B cell (primary cell): ENCODE data around the gene SH3GL3. TPM values are rescaled to one million over a fixed set of nuclear protein-coding genes. Genes with fewer than 3 reads are reported as not detected.

Source experiments
- ATAC-seq: fragments of 200-7000 bp; cut with Tn5 transposase; one replicate; pipeline ENCODE4 v1.10.0; 2021; ENCODE audit warnings: low read depth, mild to moderate bottlenecking, moderate number of reproducible peaks, moderate library complexity
- CTCF ChIA-PET: fragments of 350-600 bp; sonication (Branson Sonifier 250); formaldehyde crosslinking; loops from one replicate; lab custom pipeline; 2021; ENCODE audit warnings: antibody characterized with exemption, inconsistent platforms; lab: Charles Lee
- POLR2A ChIA-PET: fragments of 350-600 bp; sonication (Branson Sonifier 250); formaldehyde crosslinking; loops from one replicate; lab custom pipeline; 2021; ENCODE audit warnings: antibody characterized with exemption; lab: Charles Lee
- DNase-seq: peaks from one replicate; pipeline ENCODE4 v3.0.0; 2013
- H2AFZ ChIP-seq: 2 replicates; pipeline ENCODE4 v1.6.1; 2012; ENCODE audit warnings: mild to moderate bottlenecking, low read depth, low read length; ENCODE audit not compliant: insufficient read depth, poor library complexity, severe bottlenecking
- H3K27ac ChIP-seq, 2 donors: 1 replicate in 1 of 2; 2 replicates in 1 of 2; pipeline ENCODE4 v1.5.1; 2012 to 2013; ENCODE audit warnings: low read length in 2 of 2, mild to moderate bottlenecking in 2 of 2, moderate library complexity in 1 of 2
- H3K27me3 ChIP-seq, 4 experiments: fragments of 200-600 bp in 1 of 4; sonication (generic) in 1 of 4; replicated peaks in 1 of 4; 1 replicate in 2 of 4; 2 replicates in 2 of 4; pipeline versions ENCODE4 v1.6.1 to v1.7.0; 2013 to 2016; ENCODE audit warnings: low read length in 3 of 4, mild to moderate bottlenecking in 2 of 4, mixed read lengths in 1 of 4, moderate library complexity in 1 of 4; ENCODE audit not compliant: insufficient read depth in 4 of 4, control insufficient read depth in 3 of 4; ENCODE audit errors: control extremely low read depth in 1 of 4
- H3K36me3 ChIP-seq, 2 experiments: replicated peaks in 1 of 2; 1 replicate in 1 of 2; 2 replicates in 1 of 2; pipeline versions ENCODE4 v1.6.1 to v1.7.1; 2013; ENCODE audit warnings: low read length in 1 of 2; ENCODE audit not compliant: insufficient read depth in 2 of 2, control insufficient read depth in 1 of 2; ENCODE audit errors: control extremely low read depth in 1 of 2, extremely low read depth in 1 of 2
- H3K4me1 ChIP-seq, 2 donors: fragments of 200-600 bp in 1 of 2; sonication (generic) in 1 of 2; 1 replicate in 1 of 2; 2 replicates in 1 of 2; pipeline versions ENCODE4 v1.5.1 to v1.6.1; 2013 to 2017; ENCODE audit warnings: low read length in 2 of 2; ENCODE audit not compliant: control insufficient read depth in 2 of 2, insufficient read depth in 2 of 2
- H3K4me2 ChIP-seq: replicated peaks from 2 replicates; pipeline ENCODE3; 2012; ENCODE audit warnings: mild to moderate bottlenecking, low read depth, low read length; ENCODE audit not compliant: poor library complexity, severe bottlenecking
- H3K4me3 ChIP-seq, 5 experiments: fragments of 200-600 bp in 1 of 5; sonication (generic) in 1 of 5; 1 replicate in 3 of 5; 2 replicates in 2 of 5; pipeline versions ENCODE4 v1.5.1 to v1.7.0; 2011 to 2016; ENCODE audit warnings: low read length in 4 of 5, mild to moderate bottlenecking in 4 of 5, low read depth in 2 of 5, control low read depth in 1 of 5, moderate library complexity in 1 of 5; ENCODE audit not compliant: insufficient read depth in 1 of 5; ENCODE audit errors: control extremely low read depth in 1 of 5, extremely low read depth in 1 of 5
- H3K79me2 ChIP-seq: fragments of 200-600 bp; sonication (generic); one replicate; pipeline ENCODE4 v1.6.0; 2016; ENCODE audit warnings: low read length; ENCODE audit not compliant: control insufficient read depth, insufficient read depth
- H3K9ac ChIP-seq: fragments of 200-600 bp; sonication (generic); 2 replicates; pipeline ENCODE4 v1.6.1; 2017; ENCODE audit warnings: mild to moderate bottlenecking, low read length, moderate library complexity
- H3K9me3 ChIP-seq, 3 donors: one replicate each; pipeline versions ENCODE4 v1.6.1 to v1.7.1; 2013; ENCODE audit warnings: low read length in 2 of 3; ENCODE audit not compliant: control insufficient read depth in 2 of 3, insufficient read depth in 1 of 3; ENCODE audit errors: control extremely low read depth in 1 of 3
- H4K20me1 ChIP-seq: 2 replicates; pipeline ENCODE4 v1.6.0; 2012; ENCODE audit warnings: mild to moderate bottlenecking, low read length; ENCODE audit not compliant: insufficient read depth, control insufficient read depth, poor library complexity, severe bottlenecking
- H3K27ac Mint-ChIP-seq: one replicate; pipeline ENCODE4 v1.8.0; 2021; ENCODE audit warnings: mixed read lengths
- H3K27me3 Mint-ChIP-seq: one replicate; pipeline ENCODE4 v1.8.0; 2021; ENCODE audit warnings: mixed read lengths
- H3K4me1 Mint-ChIP-seq: one replicate; pipeline ENCODE4 v1.8.0; 2021; ENCODE audit warnings: mixed read lengths
- H3K4me3 Mint-ChIP-seq: one replicate; pipeline ENCODE4 v1.8.0; 2021; ENCODE audit warnings: mixed read lengths
- H3K9me3 Mint-ChIP-seq: one replicate; pipeline ENCODE4 v1.8.0; 2022; ENCODE audit warnings: mixed read lengths; ENCODE audit not compliant: insufficient read depth
- CTCF ChIP-seq: fragments of 200-600 bp; IDR thresholded peaks from one replicate; pipeline ENCODE4 v1.8.0; 2022; ENCODE audit warnings: antibody characterized with exemption, mild to moderate bottlenecking
- EZH2 ChIP-seq: IDR thresholded peaks from 2 replicates; pipeline ENCODE4 v1.6.1; 2012; ENCODE audit warnings: borderline replicate concordance, low read depth, mild to moderate bottlenecking, moderate library complexity, low read length; ENCODE audit not compliant: insufficient read depth, poor library complexity, severe bottlenecking
- WGBS: methylation state at CpG from one replicate; pipeline ENCODE4 v1.1.5; 2013; ENCODE audit warnings: missing lambda C conversion rate; ENCODE audit not compliant: insufficient coverage; 5-methylcytosine and 5-hydroxymethylcytosine counted together
- intact Hi-C: fragments of 100-400 bp; cut with micrococcal nuclease; formaldehyde crosslinking; loops from one replicate; pipeline ENCODE4 v1.10.0; 2022
- polyA plus RNA-seq: library from polyadenylated mRNA; depleted of rRNA; stranded (reverse); fragments of >200 nt; gene quantifications from 2 replicates; pipeline ENCODE4 v1.2.3, GENCODE V29; 2012
- total RNA-seq, 2 donors: library from RNA; stranded (reverse); fragments of 120-200 nt in 1 of 2; gene quantifications; 1 replicate in 1 of 2; 2 replicates in 1 of 2; pipeline versions ENCODE4 v1.2.3 to v1.2.4, GENCODE V29; 2013 to 2022

SH3GL3 gene
- total and polyA plus RNA-seq, 2 donors (not counting 1 experiment from before 2014, with no cell fraction given) = not detected

GRCh38 chr15:83659417-83659812 is 212.3 kb downstream of the SH3GL3 start:
- Histone ChIP-seq H3K4me3 (no peak overlapping the region), H2AFZ (no peak overlapping the region), H3K36me3 (no peaks in the 10 kb centered on the region), H3K9me3 (peaks cover 0 to 12% (median 0%) of the 10 kb centered on the region in 3 donors), H3K27ac (no peak overlapping the region), H4K20me1 (no peaks in the 10 kb centered on the region), H3K4me2 (no peak overlapping the region), H3K79me2 (no peaks in the 10 kb centered on the region), H3K9ac (no peak overlapping the region), H3K4me1 (no peaks in the 10 kb centered on the region), H3K27me3 (peaks cover 0 to 23% (median 0%) of the 10 kb centered on the region in 4 experiments)
- no CpG with 5 or more reads among the region's 1 CpG for WGBS
- DNase-seq = no peak
- Mint-ChIP-seq H3K4me1 (no peaks in the 10 kb centered on the region), H3K9me3 (peaks cover 3% of the 10 kb centered on the region), H3K27ac (no peak overlapping the region), H3K27me3 (peaks cover 20% of the 10 kb centered on the region), H3K4me3 (no peak overlapping the region)
- intact Hi-C loops = no loop called here
- no peak for TF ChIP-seq CTCF
- no peak for TF ChIP-seq EZH2
- ATAC-seq = no peak
- CTCF ChIA-PET = no interaction called here
- POLR2A ChIA-PET = no interaction called here

DNA sequence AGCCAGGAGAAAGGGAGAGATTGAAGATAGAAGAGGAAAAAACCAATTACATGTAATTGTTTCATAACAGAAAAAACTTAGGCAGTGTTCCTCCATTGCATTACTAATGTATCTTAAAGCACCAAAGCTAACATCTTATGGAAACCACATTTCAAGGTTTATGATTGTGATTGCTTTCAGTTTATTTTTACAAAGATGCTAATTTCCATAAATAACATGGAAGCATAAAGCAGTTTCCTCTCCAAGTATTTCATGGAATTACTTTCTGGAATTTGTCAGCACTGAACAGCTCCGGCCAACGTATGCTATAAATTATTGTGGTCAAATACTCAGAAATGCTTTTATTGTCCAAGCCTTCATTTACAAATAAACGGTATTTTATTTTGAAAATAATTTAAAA is 218.3 kb downstream of the SH3GL3 start:
- Histone ChIP-seq H3K36me3 (no peaks in the 10 kb centered on the region), H2AFZ (no peak overlapping the region), H3K9me3 (peaks cover 0 to 4% (median 0%) of the 10 kb centered on the region in 3 donors), H3K4me1 (no peaks in the 10 kb centered on the region), H3K79me2 (no peaks in the 10 kb centered on the region), H3K27me3 (no peaks in the 10 kb centered on the region), H3K9ac (no peak overlapping the region), H3K4me3 (no peak overlapping the region), H3K4me2 (no peak overlapping the region), H4K20me1 (no peaks in the 10 kb centered on the region), H3K27ac (no peak overlapping the region)
- DNase-seq (no peak), ATAC-seq (no peak)
- intact Hi-C loops = no loop called here
- WGBS = no CpG with 5 or more reads among the region's 3 CpGs
- Mint-ChIP-seq H3K9me3 (peaks cover 3% of the 10 kb centered on the region), H3K4me3 (no peak overlapping the region), H3K4me1 (no peaks in the 10 kb centered on the region), H3K27me3 (no peaks in the 10 kb centered on the region), H3K27ac (no peak overlapping the region)
- ChIA-PET POLR2A (no interaction called here), CTCF (no interaction called here)
- TF ChIP-seq EZH2 (no peak), CTCF (no peak)

Other genes starting within 250 kb of the SH3GL3 start
- gene HDGFL3, start 239.5 kb upstream of the SH3GL3 start, total RNA-seq = 0.85 and 2.5 TPM in 2 replicates
- gene HDGFL3, start 239.5 kb upstream of the SH3GL3 start, polyA plus RNA-seq = 0.12 and 0.66 TPM in 2 replicates
- not detected in 2 replicates for gene BNC1, start 162.7 kb upstream of the SH3GL3 start, total RNA-seq
- not detected in 2 replicates for gene BNC1, start 162.7 kb upstream of the SH3GL3 start, polyA plus RNA-seq
- not detected in 2 replicates for gene ADAMTSL3, start 206.8 kb downstream of the SH3GL3 start, total RNA-seq
- 0.01 TPM in 1 of 2 replicates, not detected in the other for gene ADAMTSL3, start 206.8 kb downstream of the SH3GL3 start, polyA plus RNA-seq